ENCODE results near the gene OTOG.

DNA sequence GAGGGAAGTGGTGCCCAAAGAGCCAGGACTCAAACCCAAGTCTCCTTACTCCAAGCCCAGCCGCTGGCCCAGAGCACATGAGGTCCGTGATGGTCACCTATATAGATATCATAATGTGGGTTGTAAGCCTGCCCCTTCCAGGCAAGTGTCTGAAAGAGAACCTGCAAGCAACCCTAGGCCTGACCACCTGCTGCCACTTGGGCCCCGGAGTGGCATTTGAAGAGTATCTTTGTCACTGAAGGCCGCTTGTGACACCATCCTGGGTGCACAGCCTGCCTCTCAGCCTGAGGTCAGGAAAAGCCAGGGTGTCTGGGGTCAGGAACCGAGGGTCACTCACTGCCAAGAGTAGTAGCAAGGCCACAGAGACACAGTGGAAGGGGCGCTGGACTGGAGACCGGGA, 32.4 kb downstream of the OTOG start:
- TF ChIP-seq, protein P1, sequence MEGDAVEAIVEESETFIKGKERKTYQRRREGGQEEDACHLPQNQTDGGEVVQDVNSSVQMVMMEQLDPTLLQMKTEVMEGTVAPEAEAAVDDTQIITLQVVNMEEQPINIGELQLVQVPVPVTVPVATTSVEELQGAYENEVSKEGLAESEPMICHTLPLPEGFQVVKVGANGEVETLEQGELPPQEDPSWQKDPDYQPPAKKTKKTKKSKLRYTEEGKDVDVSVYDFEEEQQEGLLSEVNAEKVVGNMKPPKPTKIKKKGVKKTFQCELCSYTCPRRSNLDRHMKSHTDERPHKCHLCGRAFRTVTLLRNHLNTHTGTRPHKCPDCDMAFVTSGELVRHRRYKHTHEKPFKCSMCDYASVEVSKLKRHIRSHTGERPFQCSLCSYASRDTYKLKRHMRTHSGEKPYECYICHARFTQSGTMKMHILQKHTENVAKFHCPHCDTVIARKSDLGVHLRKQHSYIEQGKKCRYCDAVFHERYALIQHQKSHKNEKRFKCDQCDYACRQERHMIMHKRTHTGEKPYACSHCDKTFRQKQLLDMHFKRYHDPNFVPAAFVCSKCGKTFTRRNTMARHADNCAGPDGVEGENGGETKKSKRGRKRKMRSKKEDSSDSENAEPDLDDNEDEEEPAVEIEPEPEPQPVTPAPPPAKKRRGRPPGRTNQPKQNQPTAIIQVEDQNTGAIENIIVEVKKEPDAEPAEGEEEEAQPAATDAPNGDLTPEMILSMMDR (IDR thresholded peaks at IDR 0.05) = no peak
- TF ChIP-seq POLR2A (IDR thresholded peaks at IDR 0.05) = no peak
